Esophagus muscularis mucosa (tissue), 4 donors: ENCODE results near the gene GRID2IP. TPM values are rescaled to one million over a fixed set of nuclear protein-coding genes. Genes with fewer than 3 reads are reported as not detected.

Source experiments
- DNase-seq: peaks from one replicate; pipeline ENCODE4 v3.0.0-alpha.2; 2017; ENCODE audit errors: extremely low spot score
- H3K27ac ChIP-seq, 4 donors: fragments of 200-600 bp; sonication (generic); replicated peaks in 1 of 4; 1 replicate in 3 of 4; 2 replicates in 1 of 4; pipeline ENCODE4 v1.5.1; 2016 to 2019; ENCODE audit warnings: mild to moderate bottlenecking in 1 of 4
- H3K27me3 ChIP-seq, 4 donors: fragments of 200-600 bp; sonication (generic); one replicate each; pipeline versions ENCODE4 v1.5.1 to v1.6.0; 2016 to 2019
- H3K36me3 ChIP-seq, 4 donors: fragments of 200-600 bp; sonication (generic); one replicate each; pipeline ENCODE4 v1.5.1; 2016 to 2019
- H3K4me1 ChIP-seq, 4 donors: fragments of 200-600 bp; sonication (generic); one replicate each; pipeline ENCODE4 v1.5.1; 2016 to 2019
- H3K4me3 ChIP-seq, 4 donors: fragments of 200-600 bp; sonication (generic); 1 replicate in 2 of 4; 2 replicates in 2 of 4; pipeline ENCODE4 v1.5.1; 2016 to 2019; ENCODE audit warnings: mild to moderate bottlenecking in 4 of 4, moderate library complexity in 1 of 4
- H3K9me3 ChIP-seq, 4 donors: fragments of 200-600 bp; sonication (generic); 1 replicate in 3 of 4; 2 replicates in 1 of 4; pipeline ENCODE4 v1.5.1; 2016 to 2019
- EP300 ChIP-seq: sonication (generic); formaldehyde crosslinking; IDR thresholded peaks from one replicate; pipeline ENCODE4 v1.6.1; 2017; ENCODE audit warnings: antibody characterized with exemption
- POLR2A ChIP-seq: fragments of 450-650 bp; IDR thresholded peaks from one replicate; pipeline ENCODE4 v1.6.1; 2017; ENCODE audit warnings: antibody characterized with exemption, moderate library complexity, mild to moderate bottlenecking, low read depth
- POLR2AphosphoS5 ChIP-seq, 2 donors: sonication (generic); formaldehyde crosslinking; IDR thresholded peaks; one replicate each; pipeline ENCODE4 v1.6.1; 2017; ENCODE audit warnings: antibody characterized with exemption in 2 of 2
- WGBS: methylation state at CpG from one replicate; pipeline ENCODE4 v1.1.5; 2018; 5-methylcytosine and 5-hydroxymethylcytosine counted together
- intact Hi-C: fragments of 100-400 bp; cut with DNase I; formaldehyde crosslinking; loops from one replicate; pipeline ENCODE4 v1.15.1; 2023
- total RNA-seq, 4 donors: library from RNA; depleted of rRNA; stranded (reverse); fragments of >200 nt; gene quantifications; one replicate each; pipeline versions ENCODE4 v1.1.0 to v1.2.1, GENCODE V29; 2016
- TF ChIP-seq, protein P1 (sequence below), 3 experiments: fragments of 200-600 bp in 2 of 3; fragments of 450-650 bp in 1 of 3; sonication (generic) in 2 of 3; IDR thresholded peaks; one replicate each; pipeline ENCODE4 v1.5.1; 2017 to 2019; ENCODE audit warnings: antibody characterized with exemption in 3 of 3, mild to moderate bottlenecking in 2 of 3, moderate library complexity in 1 of 3

Gene GRID2IP
- total RNA-seq, 4 donors from 2014 or later = not detected

DNA sequence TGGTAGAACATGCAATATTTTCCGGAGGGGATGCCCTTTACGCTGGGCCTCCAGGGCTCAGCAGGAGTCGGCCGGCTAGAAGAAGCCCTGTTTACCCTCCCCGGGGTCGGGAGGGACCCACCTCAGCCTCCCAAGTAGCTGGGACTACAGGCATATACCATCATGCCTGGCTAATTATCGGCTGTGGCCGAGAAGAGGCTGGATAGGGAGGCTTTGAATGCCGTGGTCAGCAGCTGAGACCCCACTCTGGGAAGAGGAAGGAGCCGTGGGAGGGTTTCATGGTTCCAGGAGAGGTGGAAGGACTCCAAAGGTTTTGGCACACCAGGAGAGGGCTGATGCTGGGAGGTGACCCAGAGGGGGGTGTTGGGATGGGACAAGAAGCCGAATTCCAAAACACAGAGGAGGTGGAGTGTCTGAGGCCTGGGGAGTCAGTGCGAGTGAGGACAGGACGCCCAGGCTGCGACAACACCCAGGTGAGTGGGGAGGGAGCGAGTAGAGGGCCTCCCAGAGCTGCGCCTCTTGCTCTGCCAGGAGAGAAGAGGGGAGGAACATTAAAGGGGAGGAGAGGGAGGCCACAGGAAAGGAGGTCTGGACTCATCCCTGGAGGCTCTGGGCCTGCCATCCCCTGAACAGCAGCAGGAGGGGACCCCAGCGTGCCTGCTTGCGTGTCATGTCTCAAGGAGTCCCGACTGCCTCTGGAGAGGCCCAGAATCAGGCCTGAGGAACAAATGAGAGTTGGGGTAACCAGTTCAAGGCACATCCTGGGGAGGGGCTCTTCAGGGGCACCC is 19.6 kb downstream of the GRID2IP start:
- Histone ChIP-seq H3K27me3 (peaks cover 0 to 93% (median 30%) of the 10 kb centered on the region in 4 donors), H3K4me3 (no peak overlapping the region), H3K9me3 (no peaks in the 10 kb centered on the region), H3K36me3 (no peaks in the 10 kb centered on the region), H3K27ac (no peak overlapping the region), H3K4me1 (peaks cover 9 to 23% (median 20%) of the 10 kb centered on the region in 4 donors)
- intact Hi-C loops = no loop called here
- WGBS = 26% methylated on average over 19 of the region's 19 CpGs
- no peak for TF ChIP-seq POLR2A
- TF ChIP-seq POLR2AphosphoS5 (IDR thresholded peaks at IDR 0.05) = no peak
- TF ChIP-seq, protein P1, sequence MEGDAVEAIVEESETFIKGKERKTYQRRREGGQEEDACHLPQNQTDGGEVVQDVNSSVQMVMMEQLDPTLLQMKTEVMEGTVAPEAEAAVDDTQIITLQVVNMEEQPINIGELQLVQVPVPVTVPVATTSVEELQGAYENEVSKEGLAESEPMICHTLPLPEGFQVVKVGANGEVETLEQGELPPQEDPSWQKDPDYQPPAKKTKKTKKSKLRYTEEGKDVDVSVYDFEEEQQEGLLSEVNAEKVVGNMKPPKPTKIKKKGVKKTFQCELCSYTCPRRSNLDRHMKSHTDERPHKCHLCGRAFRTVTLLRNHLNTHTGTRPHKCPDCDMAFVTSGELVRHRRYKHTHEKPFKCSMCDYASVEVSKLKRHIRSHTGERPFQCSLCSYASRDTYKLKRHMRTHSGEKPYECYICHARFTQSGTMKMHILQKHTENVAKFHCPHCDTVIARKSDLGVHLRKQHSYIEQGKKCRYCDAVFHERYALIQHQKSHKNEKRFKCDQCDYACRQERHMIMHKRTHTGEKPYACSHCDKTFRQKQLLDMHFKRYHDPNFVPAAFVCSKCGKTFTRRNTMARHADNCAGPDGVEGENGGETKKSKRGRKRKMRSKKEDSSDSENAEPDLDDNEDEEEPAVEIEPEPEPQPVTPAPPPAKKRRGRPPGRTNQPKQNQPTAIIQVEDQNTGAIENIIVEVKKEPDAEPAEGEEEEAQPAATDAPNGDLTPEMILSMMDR (IDR thresholded peaks at IDR 0.05) = no peak
- no peak for TF ChIP-seq EP300
- no peak for DNase-seq

DNA sequence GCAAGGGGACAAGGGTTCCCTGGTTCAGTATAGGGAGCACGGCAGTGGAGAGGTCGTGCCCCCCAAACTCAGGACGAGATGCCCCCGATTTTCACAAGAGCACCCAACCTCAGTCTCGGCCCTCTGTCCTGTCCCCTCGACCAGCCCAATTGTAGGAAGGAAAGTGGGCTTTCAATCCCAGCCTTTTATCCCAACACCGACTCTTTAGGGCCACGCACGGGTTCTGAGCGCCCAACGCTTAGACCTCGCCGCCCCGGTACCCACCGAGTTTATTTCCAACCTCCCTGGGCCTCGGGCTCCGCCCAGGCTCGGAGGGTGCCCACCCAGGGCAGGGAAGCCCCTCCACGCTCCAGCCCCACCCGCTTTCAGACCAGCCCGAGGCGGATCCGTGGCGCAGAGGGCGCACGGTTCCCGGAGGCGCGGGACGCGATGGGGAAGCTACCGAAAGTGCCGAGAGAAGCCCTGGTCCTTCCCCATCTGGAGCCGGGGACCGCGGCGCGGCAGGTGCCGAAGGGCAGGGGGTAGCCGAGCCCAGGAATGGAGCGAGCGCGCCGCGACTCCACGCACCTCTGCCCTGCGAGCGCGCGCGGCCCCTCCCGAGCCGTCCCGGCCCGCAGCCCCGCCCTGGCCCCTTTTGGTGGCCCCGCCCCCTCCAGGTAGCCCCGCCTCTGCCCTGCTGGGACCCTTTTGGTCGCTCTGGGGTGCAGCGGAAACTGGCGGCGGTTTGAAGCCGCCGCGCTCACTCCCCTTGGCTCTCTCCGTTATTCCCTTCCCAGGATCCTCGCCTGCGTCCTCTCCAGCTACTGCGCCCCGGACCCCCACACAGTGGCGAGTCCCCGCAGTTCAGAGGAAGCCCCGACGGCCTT is 20.4 kb downstream of the GRID2IP start:
- TF ChIP-seq POLR2A = no peak
- TF ChIP-seq, protein P1 (IDR thresholded peaks at IDR 0.05) = no peak
- TF ChIP-seq EP300 = no peak

DNA sequence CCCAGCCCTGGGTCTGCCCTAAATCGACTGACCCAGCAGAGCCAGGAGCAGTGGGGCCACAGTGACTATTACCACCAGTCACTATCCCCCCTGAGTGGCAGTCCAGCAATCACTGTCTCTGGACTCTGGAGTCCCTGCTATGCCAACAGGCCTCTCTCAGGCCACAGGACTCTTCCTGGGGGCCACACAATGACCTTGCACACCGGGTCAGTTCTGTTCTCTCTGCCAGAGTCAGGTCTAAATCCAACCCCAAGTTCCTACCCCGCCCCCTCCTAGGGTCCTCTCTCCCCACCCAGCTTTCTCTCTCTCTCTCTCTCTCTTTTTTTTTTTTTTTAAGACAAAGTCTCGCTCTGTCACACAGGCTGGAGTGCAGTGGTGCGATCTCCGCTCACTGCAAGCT is 21.6 kb downstream of the GRID2IP start:
- Histone ChIP-seq H3K27ac (no peak overlapping the region), H3K4me3 (no peak overlapping the region), H3K27me3 (peaks cover 0 to 93% (median 26%) of the 10 kb centered on the region in 4 donors), H3K36me3 (no peaks in the 10 kb centered on the region), H3K9me3 (no peaks in the 10 kb centered on the region), H3K4me1 (peaks cover 6 to 23% (median 17%) of the 10 kb centered on the region in 4 donors)
- 71% methylated on average over 6 of the region's 6 CpGs for WGBS
- DNase-seq = no peak
- intact Hi-C loops = no loop called here
- no peak for TF ChIP-seq POLR2A
- TF ChIP-seq EP300 = no peak
- no peak for TF ChIP-seq POLR2AphosphoS5 (IDR thresholded peaks at IDR 0.05)
- TF ChIP-seq, protein P1 (IDR thresholded peaks at IDR 0.05) = no peak

More for the DNA sequence above, 20.4 kb downstream of the GRID2IP start:
- intact Hi-C loops = no loop called here
- Histone ChIP-seq H3K36me3 (no peaks in the 10 kb centered on the region), H3K27me3 (peaks cover 0 to 93% (median 25%) of the 10 kb centered on the region in 4 donors), H3K4me1 (peaks cover 6 to 23% (median 17%) of the 10 kb centered on the region in 4 donors), H3K27ac (no peak overlapping the region), H3K4me3 (peak overlapping the region; percentile 25 to 41 (median 26)), H3K9me3 (no peaks in the 10 kb centered on the region)
- DNase-seq = no peak
- WGBS = 0% methylated on average over 34 of the region's 74 CpGs

DNA sequence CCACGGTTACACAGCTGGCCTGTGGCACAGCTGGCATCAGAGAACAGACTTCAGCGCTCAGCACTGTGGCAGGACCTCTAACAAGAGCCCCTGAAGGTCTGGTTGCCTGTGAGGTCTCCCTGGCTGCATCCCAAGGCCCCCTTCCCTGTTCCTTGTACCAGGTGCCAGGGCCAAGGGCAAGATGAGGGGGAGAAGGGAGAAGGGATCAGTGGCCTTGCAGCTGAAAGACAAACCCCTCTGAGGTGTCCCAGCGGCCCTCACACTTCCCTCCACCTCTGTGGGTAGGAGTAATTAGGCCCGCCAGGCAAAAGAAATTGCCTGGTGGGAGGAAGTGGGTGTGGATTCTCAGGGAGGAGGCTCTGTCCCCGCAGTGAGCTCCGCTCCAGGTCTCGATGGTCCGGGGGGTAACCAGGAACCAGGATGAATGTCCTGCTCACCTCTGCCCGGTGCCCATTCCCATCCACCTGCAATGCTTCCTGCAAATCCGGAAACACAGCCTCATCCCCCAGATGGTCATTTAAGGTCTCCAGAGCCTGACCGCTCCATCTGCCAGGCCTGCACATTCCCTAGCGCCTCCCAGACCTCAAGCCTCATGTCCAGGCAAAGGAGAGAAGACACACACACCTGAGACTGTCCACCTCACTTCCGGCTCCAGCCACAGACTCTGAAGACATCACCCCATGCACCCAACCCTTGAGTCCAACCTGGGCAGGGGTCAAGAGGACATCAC is 22.7 kb downstream of the GRID2IP start:
- DNase-seq = no peak
- Histone ChIP-seq H3K4me3 (no peak overlapping the region), H3K27me3 (peaks cover 0 to 91% (median 26%) of the 10 kb centered on the region in 4 donors), H3K36me3 (no peaks in the 10 kb centered on the region), H3K27ac (no peak overlapping the region), H3K4me1 (peaks cover 6 to 23% (median 17%) of the 10 kb centered on the region in 4 donors), H3K9me3 (no peaks in the 10 kb centered on the region)
- TF ChIP-seq, protein P1 (IDR thresholded peaks at IDR 0.05) = no peak
- no peak for TF ChIP-seq EP300
- no peak for TF ChIP-seq POLR2A
- TF ChIP-seq POLR2AphosphoS5 (IDR thresholded peaks at IDR 0.05) = no peak
- WGBS = 71% methylated on average over 6 of the region's 13 CpGs
- intact Hi-C loops = no loop called here
